GM19351 (cell line): ENCODE results near the gene NOLC1.

Source experiments
- ATAC-seq: cut with Tn5 transposase; IDR thresholded peaks from one replicate; pipeline ENCODE4 v1.9.1; 2021; ENCODE audit warnings: mild to moderate bottlenecking, moderate library complexity; ENCODE audit not compliant: unreplicated experiment

Gene NOLC1

DNA sequence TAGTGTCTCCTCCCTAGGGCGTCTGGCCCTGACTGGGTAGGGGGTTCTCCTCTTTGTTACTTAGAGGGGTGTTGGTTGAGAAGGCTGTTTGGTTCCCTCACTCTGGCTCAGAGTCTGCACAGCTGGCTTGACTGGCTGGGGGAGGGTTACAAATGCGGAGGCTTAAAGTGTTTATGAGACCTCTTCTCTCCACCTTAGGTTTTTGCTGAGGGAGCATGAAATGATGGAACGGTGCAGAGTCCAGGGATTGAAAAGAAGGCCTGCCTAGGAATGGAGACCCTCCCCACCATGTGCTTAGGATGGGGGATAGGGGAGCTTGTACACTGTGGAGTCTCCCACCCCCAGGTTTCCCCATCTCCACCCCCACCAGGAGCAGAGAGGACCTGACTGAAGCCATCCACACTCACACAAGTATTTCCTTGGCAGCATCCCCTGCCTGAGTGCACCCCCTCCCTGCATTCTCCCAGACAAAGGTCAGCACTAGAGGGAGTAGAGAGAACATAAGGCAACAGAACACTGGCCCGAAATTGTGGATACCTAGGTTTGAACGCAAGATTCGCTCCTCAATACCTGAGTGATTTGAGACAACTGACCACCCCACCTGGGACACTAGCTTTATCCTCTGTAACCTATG lies 30.3 kb upstream of the NOLC1 start:
- ATAC-seq = no peak

DNA sequence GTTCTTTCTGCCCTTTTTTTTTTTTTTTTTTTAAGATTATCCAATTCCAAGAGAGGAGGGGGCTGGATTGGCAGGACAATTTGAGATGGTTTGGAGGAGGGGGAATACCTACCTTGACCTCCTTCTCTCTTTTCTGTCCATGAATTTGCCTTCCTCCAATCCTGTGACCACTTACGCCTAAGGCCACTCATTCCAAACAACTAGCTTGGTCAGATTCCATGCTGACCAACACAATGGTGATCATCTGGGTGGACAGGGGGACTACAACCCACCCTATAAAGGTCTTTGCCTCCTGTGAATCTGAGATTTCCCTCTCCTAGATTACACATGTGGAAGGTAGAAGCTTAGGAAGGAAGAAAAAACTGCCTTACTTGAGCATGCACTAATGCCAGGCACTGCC lies 29.7 kb upstream of the NOLC1 start:
- ATAC-seq = no peak

DNA sequence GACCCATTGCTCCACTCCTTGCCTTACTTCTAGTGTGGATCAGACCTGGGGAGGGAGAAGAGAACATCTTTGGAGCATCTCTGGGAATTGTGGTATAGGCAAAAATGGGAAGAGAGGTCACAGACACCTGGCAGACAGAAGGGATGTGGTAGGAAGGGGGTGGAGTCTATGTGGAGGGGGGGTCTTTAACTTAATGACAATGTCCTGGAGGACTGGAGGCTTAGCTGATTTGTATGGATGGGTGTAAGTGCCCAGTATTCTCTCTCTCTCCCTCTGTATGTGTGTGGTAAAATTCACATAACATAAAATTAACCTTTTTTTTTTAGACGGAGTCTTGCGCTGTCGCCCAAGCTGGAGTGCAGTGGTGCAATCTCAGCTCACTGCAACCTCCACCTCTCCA lies 29.0 kb upstream of the NOLC1 start:
- no peak for ATAC-seq

- no peak for ATAC-seq
Measured at GRCh38 chr10:102131286-102132170, 20.7 kb upstream of the NOLC1 start.

GRCh38 chr10:102132193-102132562 lies 20.0 kb upstream of the NOLC1 start:
- ATAC-seq = no peak

GRCh38 chr10:102132563-102133372 lies 19.4 kb upstream of the NOLC1 start, which contains the start of gene PPRC1:
PPRC1 (plus strand) TSS chr10:102133040; CDS start chr10:102133069, 29 bp downstream.
- peak; percentile 92 for ATAC-seq

- ATAC-seq = peak; percentile 10
Measured at GRCh38 chr10:102133373-102134195, 18.6 kb upstream of the NOLC1 start.

- ATAC-seq = no peak
Measured at GRCh38 chr10:102134416-102134815, 17.8 kb upstream of the NOLC1 start.

DNA sequence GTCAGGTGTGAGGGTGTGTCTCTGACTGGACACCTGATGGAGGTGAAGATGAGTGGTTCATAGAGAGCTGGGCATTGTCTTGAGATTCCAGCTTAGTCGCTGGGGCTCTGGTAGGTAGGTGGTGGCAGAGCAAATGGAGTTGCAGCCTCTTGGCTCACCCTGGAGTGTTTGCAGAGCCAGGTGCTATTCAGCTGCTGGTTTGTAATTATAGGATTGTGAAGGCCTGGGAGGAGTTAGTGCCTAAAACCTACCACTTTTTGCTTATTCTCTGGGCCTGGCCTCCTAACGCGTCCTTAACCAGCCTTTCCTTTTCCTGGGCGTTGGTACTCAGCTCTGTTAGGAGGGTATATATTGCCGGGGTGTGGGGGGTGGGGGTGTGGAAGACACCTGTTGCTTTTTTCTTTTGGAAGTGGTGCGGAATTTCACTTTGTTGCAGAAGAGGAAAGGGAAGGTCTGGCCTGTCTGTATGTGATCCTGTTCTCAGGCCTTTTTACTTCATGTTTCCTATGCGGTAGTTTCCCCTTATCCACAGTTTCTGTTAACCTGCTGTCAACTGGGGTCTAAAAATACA lies 16.1 kb upstream of the NOLC1 start:
- ATAC-seq = no peak

DNA sequence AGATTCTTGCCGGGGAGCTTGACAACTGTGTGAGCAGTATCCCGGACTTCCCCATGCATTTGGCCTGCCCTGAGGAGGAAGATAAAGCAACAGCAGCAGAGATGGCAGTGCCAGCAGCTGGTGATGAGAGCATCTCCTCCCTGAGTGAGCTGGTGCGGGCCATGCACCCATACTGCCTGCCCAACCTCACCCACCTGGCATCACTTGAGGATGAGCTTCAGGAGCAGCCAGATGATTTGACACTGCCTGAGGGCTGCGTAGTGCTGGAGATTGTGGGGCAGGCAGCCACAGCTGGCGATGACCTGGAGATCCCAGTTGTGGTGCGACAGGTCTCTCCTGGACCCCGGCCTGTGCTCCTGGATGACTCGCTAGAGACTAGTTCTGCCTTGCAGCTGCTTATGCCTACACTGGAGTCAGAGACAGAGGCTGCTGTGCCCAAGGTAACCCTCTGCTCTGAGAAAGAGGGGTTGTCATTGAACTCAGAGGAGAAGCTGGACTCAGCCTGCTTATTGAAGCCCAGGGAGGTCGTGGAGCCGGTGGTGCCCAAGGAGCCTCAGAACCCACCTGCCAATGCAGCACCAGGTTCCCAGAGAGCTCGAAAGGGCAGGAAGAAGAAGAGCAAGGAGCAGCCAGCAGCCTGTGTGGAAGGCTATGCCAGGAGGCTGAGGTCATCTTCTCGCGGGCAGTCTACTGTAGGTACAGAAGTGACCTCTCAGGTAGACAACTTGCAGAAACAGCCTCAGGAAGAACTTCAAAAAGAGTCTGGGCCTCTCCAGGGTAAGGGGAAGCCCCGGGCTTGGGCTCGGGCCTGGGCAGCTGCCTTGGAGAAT lies 12.7 kb upstream of the NOLC1 start:
- no peak for ATAC-seq

DNA sequence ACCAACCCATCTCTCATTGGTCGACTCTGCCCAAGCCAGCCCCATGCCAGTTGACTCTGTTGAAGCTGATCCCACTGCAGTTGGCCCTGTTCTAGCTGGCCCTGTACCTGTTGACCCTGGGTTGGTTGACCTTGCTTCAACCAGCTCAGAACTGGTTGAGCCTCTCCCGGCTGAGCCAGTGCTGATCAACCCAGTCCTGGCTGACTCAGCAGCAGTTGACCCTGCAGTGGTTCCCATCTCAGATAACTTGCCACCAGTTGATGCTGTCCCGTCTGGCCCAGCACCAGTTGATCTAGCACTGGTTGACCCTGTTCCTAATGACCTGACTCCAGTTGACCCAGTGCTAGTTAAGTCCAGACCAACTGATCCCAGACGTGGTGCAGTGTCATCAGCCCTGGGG lies 12.0 kb upstream of the NOLC1 start:
- no peak for ATAC-seq

- no peak for ATAC-seq
Measured at GRCh38 chr10:102140913-102141540, 11.2 kb upstream of the NOLC1 start.

DNA sequence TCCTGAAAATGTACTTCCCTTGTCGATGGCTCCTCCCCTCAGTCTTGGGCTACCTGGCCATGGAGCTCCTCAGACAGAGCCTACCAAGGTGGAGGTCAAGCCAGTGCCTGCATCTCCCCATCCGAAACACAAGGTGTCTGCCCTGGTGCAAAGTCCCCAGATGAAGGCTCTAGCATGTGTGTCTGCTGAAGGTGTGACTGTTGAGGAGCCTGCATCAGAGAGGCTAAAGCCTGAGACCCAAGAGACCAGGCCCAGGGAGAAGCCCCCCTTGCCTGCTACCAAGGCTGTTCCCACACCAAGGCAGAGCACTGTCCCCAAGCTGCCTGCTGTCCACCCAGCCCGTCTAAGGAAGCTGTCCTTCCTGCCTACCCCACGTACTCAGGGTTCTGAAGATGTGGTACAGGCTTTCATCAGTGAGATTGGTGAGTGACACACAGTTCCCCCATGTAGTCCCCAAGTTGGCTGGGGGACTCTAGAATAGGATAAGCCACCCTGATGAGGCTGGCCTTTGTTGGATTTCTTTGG lies 10.5 kb upstream of the NOLC1 start:
- no peak for ATAC-seq

DNA sequence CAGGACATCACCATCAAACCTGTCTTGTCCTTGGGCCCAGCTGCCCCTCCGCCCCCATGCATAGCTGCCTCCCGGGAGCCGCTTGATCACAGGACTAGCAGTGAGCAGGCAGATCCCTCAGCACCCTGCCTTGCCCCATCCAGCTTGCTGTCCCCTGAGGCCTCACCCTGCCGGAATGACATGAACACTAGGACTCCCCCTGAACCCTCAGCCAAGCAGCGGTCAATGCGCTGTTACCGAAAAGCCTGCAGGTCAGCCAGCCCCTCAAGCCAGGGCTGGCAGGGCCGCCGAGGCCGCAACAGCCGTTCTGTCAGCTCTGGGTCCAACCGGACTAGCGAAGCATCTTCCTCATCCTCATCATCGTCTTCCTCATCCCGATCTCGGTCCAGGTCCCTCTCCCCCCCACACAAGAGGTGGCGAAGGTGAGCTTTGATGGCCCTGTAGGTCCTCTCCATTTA lies 5.2 kb upstream of the NOLC1 start:
- ATAC-seq = no peak

DNA sequence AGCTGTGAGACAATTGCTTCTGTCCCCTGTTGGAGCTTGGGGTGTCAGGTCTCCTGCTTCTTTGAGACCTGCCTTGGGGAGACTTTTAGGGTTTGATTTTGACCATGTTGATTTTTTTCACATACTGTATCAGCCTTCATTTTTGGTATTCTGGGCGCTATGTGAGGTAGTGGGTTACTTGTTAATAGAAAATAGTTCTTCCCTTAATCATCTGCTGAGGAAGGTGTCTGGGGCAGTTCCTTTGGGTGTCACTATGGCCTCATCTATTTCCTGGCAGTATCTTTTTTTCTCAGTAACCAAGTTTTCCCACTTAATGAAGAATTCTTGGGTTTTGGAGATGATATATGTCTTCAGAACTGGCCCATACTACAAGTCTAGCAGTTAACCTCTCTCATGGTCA lies 4.6 kb upstream of the NOLC1 start:
- ATAC-seq = no peak

DNA sequence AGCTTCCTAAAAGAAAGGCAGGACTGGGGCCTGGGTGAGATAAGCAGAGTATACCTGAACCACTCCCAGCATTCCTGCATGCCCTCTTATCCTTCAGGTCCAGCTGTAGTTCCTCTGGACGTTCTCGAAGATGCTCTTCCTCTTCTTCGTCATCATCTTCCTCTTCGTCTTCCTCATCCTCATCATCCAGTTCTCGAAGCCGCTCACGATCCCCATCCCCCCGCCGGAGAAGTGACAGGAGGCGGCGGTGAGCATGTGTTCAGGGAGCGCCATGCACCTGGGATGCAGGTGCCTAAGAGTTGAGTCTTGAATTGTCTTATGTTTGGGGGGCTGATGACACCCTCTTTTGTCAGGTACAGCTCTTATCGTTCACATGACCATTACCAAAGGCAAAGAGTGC lies 3.9 kb upstream of the NOLC1 start:
- no peak for ATAC-seq

DNA sequence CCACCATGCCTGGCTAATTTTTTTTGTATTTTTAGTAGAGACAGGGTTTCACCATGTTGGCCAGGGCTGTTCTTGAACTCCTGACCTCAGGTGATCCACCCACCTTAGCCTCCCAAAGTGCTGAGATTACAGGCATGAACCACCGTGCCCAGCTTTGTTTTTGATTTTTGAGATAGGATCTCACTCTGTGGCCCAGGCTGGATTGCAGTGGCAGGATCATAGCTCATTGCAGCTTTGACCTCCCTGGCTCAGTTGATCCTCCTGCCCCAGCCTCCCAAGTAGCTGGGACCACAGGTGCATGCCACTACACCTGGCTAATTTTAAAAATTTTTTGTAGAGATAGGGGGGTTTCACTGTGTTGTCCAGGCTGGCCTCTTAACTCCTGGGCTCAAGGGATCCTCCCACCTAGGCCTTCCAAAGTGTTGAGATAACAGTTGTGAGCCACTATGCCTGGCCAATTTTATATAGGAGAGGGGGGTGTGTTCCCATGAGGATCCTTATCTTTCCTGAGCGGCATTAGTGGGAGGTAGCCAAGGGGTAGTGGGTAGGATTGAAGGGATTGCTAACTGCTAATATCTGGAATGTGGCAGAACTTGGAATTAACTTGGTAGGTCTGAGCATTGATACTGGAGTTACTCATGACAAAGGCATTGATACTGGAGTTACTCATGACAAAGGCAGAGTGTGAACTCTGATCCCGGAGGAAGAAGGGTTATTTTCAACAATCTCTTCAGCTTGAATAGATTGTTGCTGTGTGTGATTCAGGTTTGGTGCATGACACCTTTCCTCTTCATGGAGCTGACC lies 1.0 kb upstream of the NOLC1 start:
- ATAC-seq = no peak

DNA sequence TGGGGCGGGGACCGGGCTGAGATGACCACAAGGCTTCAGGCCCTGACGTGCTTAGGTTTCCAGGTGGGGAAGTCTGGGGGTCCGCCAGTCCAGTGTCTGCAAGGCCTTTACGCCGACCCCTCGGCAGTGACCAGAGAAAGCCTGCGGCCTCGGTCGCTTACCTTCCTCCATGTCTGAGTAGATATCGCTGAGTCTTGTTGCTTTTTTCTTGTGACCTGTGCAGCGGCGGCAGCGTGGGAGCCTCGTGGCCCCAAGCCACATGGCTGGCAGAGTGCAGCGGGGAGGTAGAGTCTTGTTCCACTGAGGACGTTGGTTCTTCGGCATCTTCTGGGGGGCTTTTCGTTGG lies 329 bp downstream of the NOLC1 start:
- peak; percentile 21 for ATAC-seq
